Dedifferentiated amniotic fluid mesenchymal stem cell (primary cell): ENCODE measurements around the gene WNT4.

Experiments
- DNase-seq: peaks from one replicate; pipeline ENCODE4 v3.0.0-alpha.2; 2016; ENCODE audit errors: extremely low spot score

WNT4 gene

DNA sequence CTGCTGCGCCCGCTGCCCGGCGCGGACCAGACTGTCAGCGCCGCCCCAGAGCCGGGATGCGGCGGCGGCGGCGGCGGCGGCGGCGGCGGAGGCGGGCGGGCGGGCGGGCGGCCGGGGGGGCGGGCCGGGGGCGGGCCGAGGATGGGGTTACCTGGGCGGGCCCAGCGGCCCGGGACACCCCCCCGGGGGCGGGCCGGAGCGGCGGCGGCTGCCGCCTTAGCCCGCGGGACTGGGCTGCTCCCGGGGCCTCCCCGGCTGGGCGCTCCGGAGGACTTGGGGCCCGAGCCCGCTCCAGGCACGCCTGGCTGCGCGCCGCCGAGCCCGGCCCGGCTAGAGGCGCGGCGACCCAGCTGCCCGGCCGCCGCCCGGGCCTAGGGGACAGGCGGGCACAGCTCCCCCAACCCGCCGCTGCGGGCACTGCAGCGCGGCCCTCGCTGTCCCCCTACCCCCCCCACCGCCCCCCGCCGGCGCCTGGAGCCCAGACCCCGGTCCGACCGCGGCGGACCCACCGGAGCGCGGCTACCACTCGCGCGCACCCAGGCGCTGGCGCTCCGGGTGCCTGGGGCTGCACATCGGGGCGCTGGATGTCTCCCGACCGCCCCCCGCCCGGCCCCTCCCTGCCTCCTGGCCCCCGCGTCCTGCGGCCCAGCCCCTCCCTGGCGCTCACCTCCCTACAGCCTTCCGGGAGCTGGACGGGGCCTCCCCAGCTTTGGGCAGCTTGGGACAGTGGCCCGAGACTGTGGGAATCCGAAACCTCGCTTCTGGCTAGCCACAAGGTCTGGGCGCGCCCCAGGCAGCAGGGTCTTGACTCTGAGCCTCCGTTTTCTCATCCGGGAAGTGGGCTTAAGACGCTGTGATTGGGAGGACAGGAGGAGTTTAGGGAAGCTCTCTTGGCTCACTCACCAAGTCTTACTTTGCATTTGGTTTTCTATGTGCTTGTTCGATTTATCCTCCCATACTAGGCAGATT lies at the start of gene WNT4:
WNT4 (minus strand) TSS at position 33 of the 969 bp plus-strand sequence. CDS start 175 bp downstream, outside the sequence.
- DNase-seq: no peak

- no peak for DNase-seq
These were observed 47.8 kb upstream of the WNT4 start for GRCh38 chr1:22190731-22191130.

DNA sequence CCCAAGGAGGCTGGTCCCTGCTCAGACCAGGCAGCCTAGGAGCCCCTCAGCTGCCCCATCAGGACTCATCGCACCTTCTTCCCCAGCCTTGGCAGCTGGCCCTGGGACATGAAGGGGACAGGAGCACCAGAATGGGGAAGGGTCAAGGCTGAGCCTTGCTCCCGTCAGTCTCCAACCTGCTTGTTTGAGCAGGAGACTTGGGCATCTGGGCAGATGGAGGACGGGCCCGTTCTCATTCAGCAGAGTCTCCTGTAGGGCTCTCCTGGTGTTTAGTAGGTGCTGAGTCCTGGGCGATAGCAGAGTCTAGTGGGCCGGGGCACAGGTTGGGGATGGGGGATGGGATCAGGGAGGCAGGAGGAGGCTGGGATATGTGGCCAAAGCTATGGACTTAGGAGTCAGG lies 47.4 kb upstream of the WNT4 start:
- no peak for DNase-seq

DNA sequence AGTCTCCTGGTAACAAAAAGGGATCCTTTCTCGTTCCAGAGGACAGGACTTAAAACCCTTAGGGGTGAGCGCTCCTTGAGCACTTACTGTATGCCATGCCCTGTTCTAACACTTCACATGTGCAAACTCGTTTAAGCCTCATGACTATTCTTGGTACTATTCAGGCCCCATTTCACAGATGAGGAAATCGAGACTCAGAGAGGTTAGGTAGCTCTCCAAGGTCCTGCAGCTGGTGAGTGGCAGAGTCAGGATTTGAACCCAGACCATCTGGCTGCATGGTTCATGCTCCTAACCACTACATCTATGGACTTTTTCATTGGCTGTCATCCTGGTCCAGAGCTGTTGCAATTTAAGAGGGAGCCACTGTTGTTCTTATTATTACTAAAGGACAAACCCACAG lies 46.7 kb upstream of the WNT4 start:
- no peak for DNase-seq

DNA sequence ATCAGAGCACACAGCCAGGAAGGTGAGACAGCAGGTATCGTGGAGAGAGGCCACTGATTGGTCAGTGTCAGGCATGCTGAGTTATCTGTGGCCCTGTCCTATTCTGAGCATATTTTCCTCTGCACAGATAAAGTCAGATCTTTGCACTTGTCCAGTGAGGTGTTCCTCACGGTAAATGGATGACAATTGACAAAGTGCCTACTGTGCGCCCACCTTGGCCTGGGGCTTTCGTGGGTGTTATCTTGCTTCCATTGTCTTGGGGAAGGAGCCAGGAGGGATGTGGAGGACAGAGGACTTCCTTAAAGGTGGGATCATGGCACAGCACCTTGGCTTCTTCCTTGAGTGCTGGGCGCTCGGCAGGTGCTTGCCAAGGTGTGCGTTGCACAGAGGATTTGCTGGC lies 46.0 kb upstream of the WNT4 start:
- DNase-seq: no peak

DNA sequence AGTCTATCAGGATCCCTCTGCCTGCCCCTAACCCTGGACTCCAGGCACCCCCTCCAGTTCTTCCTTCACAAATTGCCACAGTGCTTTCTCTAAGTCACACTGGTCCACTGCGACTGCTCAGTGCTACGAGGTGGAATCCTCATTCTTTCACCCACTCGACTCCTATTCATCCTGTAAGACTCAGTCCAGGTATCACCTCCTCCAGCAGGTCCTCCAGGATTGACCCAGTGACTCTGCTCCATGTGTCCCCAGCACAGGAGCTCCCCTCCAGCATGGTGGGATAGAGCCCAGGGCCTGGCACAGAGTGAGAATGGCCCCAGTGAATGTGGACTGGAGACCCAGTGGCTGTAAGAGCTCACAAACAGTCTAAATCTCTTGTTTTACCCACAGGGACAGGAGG lies 45.5 kb upstream of the WNT4 start:
- DNase-seq: no peak

DNA sequence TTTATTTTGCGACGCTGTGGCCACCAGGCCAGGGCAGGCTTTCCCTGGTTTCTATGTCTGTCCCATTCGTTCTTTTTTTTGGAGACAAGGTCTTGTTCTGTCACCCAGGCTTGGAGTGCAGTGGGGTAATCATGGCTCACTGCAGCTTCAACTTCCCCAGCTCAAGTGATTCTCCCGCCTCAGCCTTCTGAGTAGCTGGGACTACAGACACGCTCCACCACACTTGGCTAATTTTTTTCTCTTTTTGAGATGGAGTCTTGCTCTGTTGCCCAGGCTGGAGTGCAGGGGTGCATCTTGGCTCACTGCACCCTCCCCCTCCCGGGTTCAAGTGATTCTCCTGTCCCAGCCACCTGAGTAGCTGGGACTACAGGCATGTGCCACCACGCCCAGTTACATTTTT lies 43.4 kb upstream of the WNT4 start:
- no peak for DNase-seq

DNA sequence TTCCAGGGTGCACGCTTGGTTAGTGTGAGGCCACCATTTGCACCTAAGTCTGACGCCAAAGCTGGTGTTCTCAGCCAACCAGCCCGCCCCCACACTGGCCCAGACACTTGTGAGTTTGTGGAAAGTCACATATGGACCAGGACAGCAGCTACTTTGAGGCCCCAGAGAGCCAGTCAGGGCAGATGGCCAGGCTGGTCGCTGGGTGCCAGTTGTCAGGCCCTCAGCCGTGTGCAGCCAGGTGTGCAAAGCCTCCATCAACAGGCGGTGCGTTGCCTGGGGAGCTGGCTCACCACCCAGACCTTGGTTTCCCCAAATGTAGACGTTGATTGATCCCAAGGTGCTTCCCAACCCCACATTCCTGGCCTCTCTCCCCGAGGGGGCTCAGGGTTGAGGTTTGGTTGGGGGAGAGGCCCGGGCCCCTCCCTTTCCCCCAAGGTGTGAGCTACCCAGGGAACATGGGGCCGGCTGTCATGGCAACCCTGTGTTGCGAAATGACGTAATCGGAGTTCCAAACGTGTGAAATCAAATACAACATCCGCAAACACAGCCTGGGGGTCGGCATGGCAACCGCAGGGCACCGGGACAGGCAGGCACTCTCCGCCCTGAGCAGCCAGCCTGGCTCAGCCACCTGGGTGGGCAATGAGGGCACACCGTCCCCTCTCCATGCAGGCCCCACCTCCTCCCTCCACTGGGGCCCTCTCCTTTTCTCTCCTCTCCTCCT lies 42.2 kb upstream of the WNT4 start:
- no peak for DNase-seq

DNA sequence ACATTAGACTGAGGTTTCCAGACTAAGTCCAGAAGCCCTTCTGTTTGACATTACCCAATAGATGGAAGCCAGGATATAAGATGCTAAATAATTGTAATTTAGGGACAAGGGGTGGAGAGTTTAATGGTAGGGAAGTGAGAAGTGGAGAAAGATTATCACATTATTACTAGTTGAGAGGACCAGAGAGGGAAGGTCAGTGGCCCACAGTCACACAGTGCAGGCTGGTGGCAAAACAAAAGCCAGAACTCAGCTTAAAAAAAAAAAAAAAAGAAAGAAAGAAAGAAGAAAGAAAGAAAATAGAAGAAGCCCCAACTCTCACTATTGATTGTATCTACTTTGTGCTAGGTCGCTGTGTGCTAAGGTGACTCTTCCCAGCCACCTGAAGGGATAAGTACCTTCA lies 41.6 kb upstream of the WNT4 start:
- DNase-seq: no peak

- no peak for DNase-seq
These were observed 39.8 kb upstream of the WNT4 start for GRCh38 chr1:22182715-22183114.

GRCh38 chr1:22179197-22179803 lies 36.4 kb upstream of the WNT4 start:
- no peak for DNase-seq

- no peak for DNase-seq
These were observed 34.6 kb upstream of the WNT4 start for GRCh38 chr1:22177354-22178003.

GRCh38 chr1:22176258-22176657 lies 33.4 kb upstream of the WNT4 start:
- no peak for DNase-seq

GRCh38 chr1:22174446-22175220 lies 31.7 kb upstream of the WNT4 start:
- no peak for DNase-seq

DNA sequence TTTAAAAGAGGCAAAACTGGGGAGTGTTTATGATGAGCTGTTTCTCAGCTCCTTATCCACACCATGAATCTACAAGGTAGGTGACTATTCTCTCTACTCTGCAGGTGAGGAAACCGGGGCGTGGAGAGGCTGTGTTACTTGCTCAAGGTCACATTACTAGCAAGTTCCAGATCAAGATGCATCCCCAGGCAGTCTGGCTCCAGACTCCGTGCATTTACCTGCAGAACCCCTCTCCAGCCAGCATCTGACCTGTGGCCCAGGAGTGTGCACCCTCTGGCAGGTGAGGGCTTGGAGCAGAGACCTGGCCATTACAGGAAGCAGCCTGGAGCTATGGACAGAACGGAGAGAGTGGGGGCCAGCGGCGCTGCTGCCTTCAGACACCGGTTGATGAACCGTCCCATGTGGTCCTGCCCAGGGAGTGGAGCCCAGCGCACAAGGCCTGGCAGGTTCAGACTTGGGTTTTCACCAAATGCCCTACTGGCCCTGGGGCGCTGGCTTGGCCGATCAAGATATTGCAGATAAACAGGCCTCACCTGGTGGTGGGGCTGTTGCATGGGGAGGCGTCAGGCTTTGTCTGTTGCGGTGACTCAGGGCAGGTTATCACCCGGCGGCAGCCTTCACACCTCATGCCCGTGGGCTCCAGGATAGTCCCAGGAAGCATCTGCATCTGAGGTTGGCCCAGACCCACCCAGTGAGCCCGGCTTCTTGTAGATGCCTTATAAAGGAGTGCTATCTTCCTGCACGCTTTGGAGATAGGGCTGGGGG lies 29.2 kb upstream of the WNT4 start:
- no peak for DNase-seq

- DNase-seq: no peak
These were observed 26.9 kb upstream of the WNT4 start for GRCh38 chr1:22169816-22170215.

GRCh38 chr1:22168412-22168973 lies 25.6 kb upstream of the WNT4 start:
- no peak for DNase-seq

DNA sequence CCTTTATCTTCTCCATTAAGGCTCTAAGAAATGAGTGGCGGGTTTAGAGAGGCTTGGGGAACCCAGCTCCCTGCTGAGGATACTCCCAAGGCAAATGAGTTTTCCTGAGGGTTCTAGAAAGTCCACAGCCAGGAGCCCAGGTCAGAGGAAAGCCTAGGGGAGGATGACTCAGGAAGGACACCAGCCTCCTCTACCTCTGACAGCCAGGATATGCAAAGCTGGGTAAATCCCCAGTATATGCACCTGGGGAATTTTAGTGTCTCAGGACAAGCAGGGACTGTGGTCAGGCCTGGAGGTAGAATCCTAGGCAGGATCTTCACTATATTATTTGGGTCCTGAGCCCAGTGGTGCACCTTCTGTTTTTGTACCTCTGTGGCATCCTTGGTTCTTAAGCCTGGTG lies 23.5 kb upstream of the WNT4 start:
- DNase-seq: no peak

DNA sequence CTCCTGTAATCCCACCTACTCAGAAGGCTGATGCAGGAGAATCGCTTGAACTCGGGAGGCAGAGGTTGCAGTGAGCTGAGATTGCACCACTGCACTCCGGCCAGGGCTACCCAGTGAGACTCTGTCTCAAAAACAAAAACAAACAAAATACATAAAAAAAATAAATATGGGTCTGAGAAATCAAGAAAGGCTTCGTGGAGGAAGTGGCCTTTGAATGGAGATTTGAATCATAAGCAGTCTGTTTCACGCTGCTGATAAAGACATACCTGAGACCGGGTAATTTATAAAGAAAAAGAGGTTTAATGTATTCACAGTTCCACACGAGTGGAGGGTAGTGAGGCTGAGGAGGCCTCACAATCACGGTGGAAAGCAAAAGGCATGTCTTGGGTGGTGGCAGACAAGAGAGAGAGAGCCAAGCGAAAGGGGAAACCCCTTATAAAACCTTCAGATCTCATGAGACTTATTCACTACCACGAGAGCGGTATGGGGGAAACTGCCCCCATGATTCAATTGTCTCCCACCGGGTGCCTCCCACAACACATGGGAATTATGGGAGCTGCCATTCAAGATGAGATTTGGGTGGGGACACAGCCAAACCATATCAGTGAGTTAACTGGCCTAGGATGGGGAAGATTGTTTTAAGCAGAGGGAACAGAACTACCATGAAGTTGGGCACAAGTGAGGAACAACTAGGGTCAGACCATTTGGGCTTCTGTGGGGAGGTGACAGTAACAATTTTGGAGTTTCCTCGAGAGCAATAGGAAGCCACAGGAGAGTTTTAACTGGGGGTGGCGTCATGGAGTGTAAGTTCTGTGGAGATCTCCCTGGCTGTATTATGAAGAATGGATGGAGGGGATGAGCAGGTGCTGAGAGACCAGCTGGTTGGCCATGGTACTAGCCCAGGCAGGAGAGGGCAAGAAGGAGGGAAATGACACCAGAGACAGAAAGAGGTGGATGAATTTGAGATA lies 22.2 kb upstream of the WNT4 start:
- DNase-seq: no peak
